Hepatocyte (in vitro differentiated cells): ENCODE measurements around the gene MTARC1. TPM values are rescaled to one million over a fixed set of nuclear protein-coding genes. Genes with fewer than 3 reads are reported as not detected.

Source experiments
- DNase-seq: peaks from one replicate; pipeline ENCODE4 v3.0.0-alpha.2; 2016; ENCODE audit warnings: low spot score
- H2AFZ ChIP-seq: fragments of 200-600 bp; sonication (generic); 2 replicates; pipeline ENCODE4 v1.6.0; 2016; ENCODE audit warnings: antibody characterized with exemption, mild to moderate bottlenecking
- H3K27ac ChIP-seq: fragments of 200-600 bp; sonication (generic); 2 replicates; pipeline ENCODE4 v1.5.1; 2016; ENCODE audit warnings: mild to moderate bottlenecking
- H3K27me3 ChIP-seq: fragments of 200-600 bp; sonication (generic); 2 replicates; pipeline ENCODE4 v1.6.1; 2016
- H3K36me3 ChIP-seq: fragments of 200-600 bp; sonication (generic); replicated peaks from 2 replicates; pipeline ENCODE4 v1.5.1; 2016; ENCODE audit warnings: low read depth; ENCODE audit not compliant: insufficient read depth
- H3K4me1 ChIP-seq: fragments of 200-600 bp; sonication (generic); 2 replicates; pipeline ENCODE4 v1.5.1; 2016; ENCODE audit warnings: mild to moderate bottlenecking, moderate library complexity; ENCODE audit not compliant: insufficient read depth
- H3K4me2 ChIP-seq: fragments of 200-600 bp; sonication (generic); 2 replicates; pipeline ENCODE4 v1.6.0; 2016
- H3K4me3 ChIP-seq: fragments of 200-600 bp; sonication (generic); 2 replicates; pipeline ENCODE4 v1.5.1; 2016; ENCODE audit warnings: mild to moderate bottlenecking
- H3K79me2 ChIP-seq: fragments of 200-600 bp; sonication (generic); 2 replicates; pipeline ENCODE4 v1.6.0; 2017; ENCODE audit warnings: mild to moderate bottlenecking
- H3K9me2 ChIP-seq: fragments of 200-600 bp; sonication (generic); replicated peaks from 2 replicates; pipeline ENCODE4 v1.6.0; 2017; ENCODE audit warnings: mild to moderate bottlenecking; ENCODE audit not compliant: insufficient read depth
- H3K9me3 ChIP-seq: fragments of 200-600 bp; sonication (generic); 2 replicates; pipeline ENCODE4 v1.5.1; 2016; ENCODE audit warnings: low read depth, mild to moderate bottlenecking
- H4K20me1 ChIP-seq: fragments of 200-600 bp; sonication (generic); 2 replicates; pipeline ENCODE4 v1.6.0; 2016; ENCODE audit warnings: mild to moderate bottlenecking; ENCODE audit not compliant: insufficient read depth, poor library complexity, severe bottlenecking
- CTCF ChIP-seq: fragments of 200-600 bp; sonication (generic); IDR thresholded peaks from 2 replicates; pipeline ENCODE4 v1.5.1; 2016; ENCODE audit warnings: antibody characterized with exemption, mild to moderate bottlenecking; ENCODE audit not compliant: poor library complexity
- EZH2 ChIP-seq: fragments of 200-600 bp; sonication (generic); IDR thresholded peaks from 2 replicates; pipeline ENCODE4 v1.6.1; 2016; ENCODE audit warnings: antibody characterized with exemption, mild to moderate bottlenecking, borderline replicate concordance
- EZH2phosphoT487 ChIP-seq: fragments of 200-600 bp; sonication (generic); IDR thresholded peaks from one replicate; pipeline ENCODE4 v1.6.1; 2018; ENCODE audit warnings: antibody characterized with exemption, mild to moderate bottlenecking, low read depth, moderate library complexity; ENCODE audit not compliant: unreplicated experiment, severe bottlenecking
- WGBS: methylation state at CpG from one replicate; pipeline ENCODE4 v1.1.6; 2016; ENCODE audit warnings: low lambda C conversion rate; ENCODE audit errors: missing lambda C conversion rate; 5-methylcytosine and 5-hydroxymethylcytosine counted together
- polyA plus RNA-seq: library from polyadenylated mRNA; unstranded; fragments of >200 nt; fragmentation: Nextera tagmentation; extraction: Ambion mirVana; gene quantifications from 2 replicates; pipeline ENCODE4 v1.2.1, GENCODE V29; 2016
- total RNA-seq: library from RNA; depleted of rRNA; stranded (reverse); fragments of >200 nt; gene quantifications from 2 replicates; pipeline ENCODE4 v1.2.3, GENCODE V29; 2014

MTARC1 gene
- total RNA-seq (19.9 and 24.0 TPM in 2 replicates), polyA plus RNA-seq (11.9 and 15.8 TPM in 2 replicates)

- 4% methylated on average over 49 of the region's 56 CpGs for WGBS
- Histone ChIP-seq H3K27ac (peak within 1 kb of the TSS; percentile 77), H3K4me3 (peak within 1 kb of the TSS; percentile 56), H3K9me3 (no peaks in the 10 kb centered on the region), H3K27me3 (no peaks in the 10 kb centered on the region), H3K4me2 (peak within 1 kb of the TSS; percentile 96), H4K20me1 (no peaks in the 10 kb centered on the region), H3K9me2 (no peaks in the 10 kb centered on the region), H2AFZ (peak within 1 kb of the TSS; percentile 22), H3K79me2 (no peaks in the 10 kb centered on the region), H3K4me1 (peaks cover 15% of the 10 kb centered on the region), H3K36me3 (no peaks in the 10 kb centered on the region)
- peak; percentile 74 for DNase-seq
- no peak for TF ChIP-seq EZH2phosphoT487
- TF ChIP-seq EZH2, result no peak
- TF ChIP-seq CTCF, result peak; percentile 4
Measured at GRCh38 chr1:220786337-220787068, at the start of gene MTARC1. TSS of gene MTARC1 (plus strand) at chr1:220786913. CDS start at chr1:220786945, 32 bp downstream.

- Histone ChIP-seq H4K20me1 (no peaks in the 10 kb centered on the region), H3K36me3 (no peaks in the 10 kb centered on the region), H2AFZ (no peak overlapping the region), H3K27me3 (no peaks in the 10 kb centered on the region), H3K4me3 (no peak overlapping the region), H3K4me2 (no peak overlapping the region), H3K79me2 (no peaks in the 10 kb centered on the region), H3K4me1 (no peaks in the 10 kb centered on the region), H3K27ac (no peak overlapping the region), H3K9me2 (no peaks in the 10 kb centered on the region), H3K9me3 (no peaks in the 10 kb centered on the region)
- DNase-seq, result no peak
- 72% methylated on average over 2 of the region's 2 CpGs for WGBS
- no peak for TF ChIP-seq EZH2
- no peak for TF ChIP-seq CTCF
- no peak for TF ChIP-seq EZH2phosphoT487
Measured at GRCh38 chr1:220741349-220741748, 45.4 kb upstream of the MTARC1 start.

GRCh38 chr1:220741825-220742224, 44.9 kb upstream of the MTARC1 start:
- Histone ChIP-seq H2AFZ (no peak overlapping the region), H3K79me2 (no peaks in the 10 kb centered on the region), H3K4me3 (no peak overlapping the region), H4K20me1 (no peaks in the 10 kb centered on the region), H3K27ac (no peak overlapping the region), H3K4me2 (no peak overlapping the region), H3K4me1 (no peaks in the 10 kb centered on the region), H3K9me2 (no peaks in the 10 kb centered on the region), H3K36me3 (no peaks in the 10 kb centered on the region), H3K9me3 (no peaks in the 10 kb centered on the region), H3K27me3 (no peaks in the 10 kb centered on the region)
- no peak for DNase-seq
- no peak for TF ChIP-seq EZH2phosphoT487
- TF ChIP-seq CTCF, result no peak
- no peak for TF ChIP-seq EZH2
- 96% methylated on average over 1 of the region's 1 CpG for WGBS
